ENCODE measurements around the gene IRX2.
A peak's percentile ranks its signal among the peaks of the same experiment; 100 is the strongest.

Gene IRX2

GRCh38 chr5:2751592-2752021, at the start of gene IRX2:
IRX2 (minus strand) TSS chr5:2751677; CDS start chr5:2751413, 264 bp downstream.
- DNase-seq, result peak; percentile 98

- no peak for DNase-seq
These were observed 48.6 kb upstream of the IRX2 start for GRCh38 chr5:2800035-2800434.

- DNase-seq, result no peak
These were observed 46.5 kb upstream of the IRX2 start for GRCh38 chr5:2797981-2798380.

- DNase-seq, result peak; percentile 30 to 42
These were observed 45.7 kb upstream of the IRX2 start for GRCh38 chr5:2797160-2797559.

- no peak for DNase-seq
These were observed 31.7 kb upstream of the IRX2 start for GRCh38 chr5:2783223-2783622.

- no peak for DNase-seq
These were observed 31.2 kb upstream of the IRX2 start for GRCh38 chr5:2782658-2783057.

- DNase-seq, result no peak
These were observed 29.1 kb upstream of the IRX2 start for GRCh38 chr5:2780421-2781171.

GRCh38 chr5:2779459-2779858, 28.0 kb upstream of the IRX2 start:
- no peak for DNase-seq

- DNase-seq, result no peak
These were observed 25.1 kb upstream of the IRX2 start for GRCh38 chr5:2776337-2777302.

GRCh38 chr5:2773327-2773726, 21.9 kb upstream of the IRX2 start:
- DNase-seq, result no peak

GRCh38 chr5:2767089-2767488, 15.6 kb upstream of the IRX2 start:
- no peak for DNase-seq

GRCh38 chr5:2764581-2764980, 13.1 kb upstream of the IRX2 start:
- no peak for DNase-seq

GRCh38 chr5:2763533-2763794, 12.0 kb upstream of the IRX2 start:
- DNase-seq, result no peak

GRCh38 chr5:2762744-2763532, 11.5 kb upstream of the IRX2 start:
- DNase-seq, result no peak

GRCh38 chr5:2761921-2762488, 10.5 kb upstream of the IRX2 start:
- DNase-seq, result no peak

- no peak for DNase-seq
These were observed 8.4 kb upstream of the IRX2 start for GRCh38 chr5:2759696-2760461.

GRCh38 chr5:2759091-2759490, 7.6 kb upstream of the IRX2 start:
- no peak for DNase-seq

GRCh38 chr5:2758632-2759031, 7.2 kb upstream of the IRX2 start:
- no peak for DNase-seq

GRCh38 chr5:2757563-2758351, 6.3 kb upstream of the IRX2 start:
- no peak for DNase-seq

GRCh38 chr5:2756211-2757152, 5.0 kb upstream of the IRX2 start:
- DNase-seq, result no peak

All from NCI-H1930 (cell line).